PC-3 (cell line): ENCODE data around the gene FOXQ1. TPM values are rescaled to one million over a fixed set of nuclear protein-coding genes. Genes with fewer than 3 reads are reported as not detected.

Experiments
- ATAC-seq: fragments of 200-7000 bp; cut with Tn5 transposase; 2 replicates; pipeline ENCODE4 v1.9.1; 2020; ENCODE audit warnings: mild to moderate bottlenecking, moderate library complexity
- BruUV-seq: library from RNA; stranded (reverse); fragments of 400-500 nt; replicated peaks from 2 replicates; lab custom pipeline; 2021; lab: Mats Ljungman, UMichigan
- CTCF ChIA-PET: fragments of 300-600 bp; sonication (Branson Sonifier 250); formaldehyde crosslinking; loops from one replicate; lab custom pipeline; 2022; ENCODE audit warnings: antibody characterized with exemption; lab: Charles Lee
- POLR2A ChIA-PET: fragments of 300-600 bp; sonication (Branson Sonifier 250); formaldehyde crosslinking; loops from one replicate; lab custom pipeline; 2022; ENCODE audit warnings: antibody characterized with exemption; ENCODE audit not compliant: unreplicated experiment; lab: Charles Lee
- DNase-seq: peaks from one replicate; pipeline ENCODE4 v3.0.0-alpha.2; 2015
- H2AFZ ChIP-seq: fragments of 300-600 bp; sonication (generic); 2 replicates; pipeline ENCODE4 v1.6.0; 2016; ENCODE audit warnings: antibody characterized with exemption, low read length
- H3F3A ChIP-seq: fragments of 300-600 bp; sonication (generic); one replicate; pipeline ENCODE4 v1.6.0; 2017; ENCODE audit warnings: antibody characterized with exemption, low read length, control low read depth, mild to moderate bottlenecking; ENCODE audit not compliant: unreplicated experiment
- H3K27ac ChIP-seq: fragments of 300-600 bp; sonication (generic); 2 replicates; pipeline ENCODE4 v1.5.1; 2016; ENCODE audit warnings: mild to moderate bottlenecking, low read length
- H3K27me3 ChIP-seq: fragments of 300-600 bp; sonication (generic); 2 replicates; pipeline ENCODE4 v1.6.1; 2016; ENCODE audit warnings: low read length, mixed read lengths
- H3K36me3 ChIP-seq: fragments of 300-600 bp; sonication (generic); 2 replicates; pipeline ENCODE4 v1.6.1; 2016; ENCODE audit warnings: low read depth, mixed run types, low read length, mixed read lengths
- H3K4me1 ChIP-seq: fragments of 300-600 bp; sonication (generic); 2 replicates; pipeline ENCODE4 v1.5.1; 2016; ENCODE audit warnings: low read length; ENCODE audit not compliant: insufficient read depth
- H3K4me2 ChIP-seq: fragments of 300-600 bp; sonication (generic); 2 replicates; pipeline ENCODE4 v1.6.0; 2016; ENCODE audit warnings: low read length
- H3K4me3 ChIP-seq: fragments of 300-600 bp; sonication (generic); 2 replicates; pipeline ENCODE4 v1.5.1; 2016; ENCODE audit warnings: mild to moderate bottlenecking, low read length, mixed read lengths
- H3K79me2 ChIP-seq: fragments of 300-600 bp; sonication (generic); 2 replicates; pipeline ENCODE4 v1.6.1; 2017; ENCODE audit warnings: low read length, mixed read lengths
- H3K9ac ChIP-seq: fragments of 300-600 bp; sonication (generic); 2 replicates; pipeline ENCODE4 v1.6.0; 2016; ENCODE audit warnings: mild to moderate bottlenecking, low read length
- H3K9me2 ChIP-seq: fragments of 300-600 bp; sonication (generic); replicated peaks from 2 replicates; pipeline ENCODE4 v1.6.1; 2016; ENCODE audit warnings: mixed run types, low read length, mixed read lengths
- H3K9me3 ChIP-seq: fragments of 300-600 bp; sonication (generic); 2 replicates; pipeline ENCODE4 v1.6.1; 2016; ENCODE audit warnings: low read length, mixed read lengths
- H4K20me1 ChIP-seq: fragments of 300-600 bp; sonication (generic); 2 replicates; pipeline ENCODE4 v1.6.1; 2016; ENCODE audit warnings: low read length, mixed read lengths
- CTCF ChIP-seq: fragments of 300-600 bp; sonication (generic); conservative IDR thresholded peaks from 2 replicates; pipeline ENCODE4 v1.5.1; 2017; ENCODE audit warnings: antibody characterized with exemption, low read depth, mild to moderate bottlenecking, low read length
- EZH2 ChIP-seq: fragments of 300-600 bp; sonication (generic); IDR thresholded peaks from one replicate; pipeline ENCODE4 v1.6.1; 2017; ENCODE audit warnings: antibody characterized with exemption, mild to moderate bottlenecking, low read length; ENCODE audit not compliant: unreplicated experiment
- EZH2phosphoT487 ChIP-seq: fragments of 300-600 bp; sonication (generic); IDR thresholded peaks from 2 replicates; pipeline ENCODE4 v1.6.1; 2018; ENCODE audit warnings: mild to moderate bottlenecking, antibody characterized with exemption, low read length, borderline replicate concordance
- intact Hi-C: fragments of 100-400 bp; cut with micrococcal nuclease; formaldehyde crosslinking; loops from 2 replicates; pipeline ENCODE4 v1.9.0; 2023
- total RNA-seq: library from RNA; depleted of rRNA; stranded (reverse); fragments of >200 nt; gene quantifications from 2 replicates; pipeline ENCODE4 v1.2.3, GENCODE V29; 2014

Gene FOXQ1
- total RNA-seq, 1 experiment from 2014 or later = 7.5 TPM

GRCh38 chr6:1297746-1298145, 14.2 kb upstream of the FOXQ1 start:
- Histone ChIP-seq H3K9me3 (no peaks in the 10 kb centered on the region), H3K36me3 (no peaks in the 10 kb centered on the region), H3K4me1 (peaks cover 18% of the 10 kb centered on the region), H3K27me3 (no peaks in the 10 kb centered on the region), H3F3A (no peaks in the 10 kb centered on the region), H3K79me2 (no peaks in the 10 kb centered on the region), H2AFZ (no peak overlapping the region), H4K20me1 (no peaks in the 10 kb centered on the region), H3K9ac (no peak overlapping the region), H3K27ac (no peak overlapping the region), H3K4me2 (no peak overlapping the region), H3K9me2 (no peaks in the 10 kb centered on the region), H3K4me3 (no peak overlapping the region)
- intact Hi-C loops = no loop called here
- TF ChIP-seq EZH2 (no peak), EZH2phosphoT487 (no peak), CTCF (no peak)
- ChIA-PET POLR2A (no interaction called here), CTCF (no interaction called here)
- no TSS peak for BruUV-seq
- DNase-seq = no peak
- no peak for ATAC-seq

- ATAC-seq = no peak
- intact Hi-C loops = no loop called here
- Histone ChIP-seq H3K4me2 (no peak overlapping the region), H3K36me3 (no peaks in the 10 kb centered on the region), H3K9ac (no peak overlapping the region), H3K27ac (no peak overlapping the region), H3K79me2 (no peaks in the 10 kb centered on the region), H3F3A (no peaks in the 10 kb centered on the region), H2AFZ (no peak overlapping the region), H3K4me3 (no peak overlapping the region), H3K27me3 (no peaks in the 10 kb centered on the region), H3K9me2 (no peaks in the 10 kb centered on the region), H4K20me1 (no peaks in the 10 kb centered on the region), H3K9me3 (no peaks in the 10 kb centered on the region), H3K4me1 (peaks cover 18% of the 10 kb centered on the region)
- ChIA-PET POLR2A (no interaction called here), CTCF (no interaction called here)
- TF ChIP-seq EZH2phosphoT487 (no peak), CTCF (no peak), EZH2 (no peak)
- DNase-seq = no peak
- BruUV-seq = no TSS peak
These were observed 13.1 kb upstream of the FOXQ1 start for GRCh38 chr6:1298768-1299167.

GRCh38 chr6:1306133-1306532, 5.8 kb upstream of the FOXQ1 start:
- DNase-seq (no peak), ATAC-seq (no peak)
- H3K27me3 ChIP-seq = no peaks in the 10 kb centered on the region
- ChIA-PET CTCF (no interaction called here), POLR2A (no interaction called here)
- intact Hi-C loops = no loop called here
- no peaks in the 10 kb centered on the region for H3K9me3 ChIP-seq
- no peaks in the 10 kb centered on the region for H3K36me3 ChIP-seq
- no peak for TF ChIP-seq EZH2phosphoT487
- no peak for TF ChIP-seq CTCF
- TF ChIP-seq EZH2 = no peak
- no peaks in the 10 kb centered on the region for H3K79me2 ChIP-seq
- H3K9ac ChIP-seq = no peak overlapping the region
- H3K9me2 ChIP-seq = no peaks in the 10 kb centered on the region
- no peak overlapping the region for H3K4me2 ChIP-seq
- no peak overlapping the region for H3K4me3 ChIP-seq
- no peaks in the 10 kb centered on the region for H4K20me1 ChIP-seq
- H3K4me1 ChIP-seq = peaks cover 6% of the 10 kb centered on the region
- H2AFZ ChIP-seq = no peak overlapping the region
- H3K27ac ChIP-seq = no peak overlapping the region
- no TSS peak for BruUV-seq
- peaks cover 1% of the 10 kb centered on the region for H3F3A ChIP-seq
